ENCODE results near the gene ZNF784. TPM values are rescaled to one million over a fixed set of nuclear protein-coding genes. Genes with fewer than 3 reads are reported as not detected.

Gene ZNF784
- total and polyA plus RNA-seq, 2 donors (not counting 1 experiment from before 2014, with no cell fraction given), result 1.6 to 5.6 TPM

DNA sequence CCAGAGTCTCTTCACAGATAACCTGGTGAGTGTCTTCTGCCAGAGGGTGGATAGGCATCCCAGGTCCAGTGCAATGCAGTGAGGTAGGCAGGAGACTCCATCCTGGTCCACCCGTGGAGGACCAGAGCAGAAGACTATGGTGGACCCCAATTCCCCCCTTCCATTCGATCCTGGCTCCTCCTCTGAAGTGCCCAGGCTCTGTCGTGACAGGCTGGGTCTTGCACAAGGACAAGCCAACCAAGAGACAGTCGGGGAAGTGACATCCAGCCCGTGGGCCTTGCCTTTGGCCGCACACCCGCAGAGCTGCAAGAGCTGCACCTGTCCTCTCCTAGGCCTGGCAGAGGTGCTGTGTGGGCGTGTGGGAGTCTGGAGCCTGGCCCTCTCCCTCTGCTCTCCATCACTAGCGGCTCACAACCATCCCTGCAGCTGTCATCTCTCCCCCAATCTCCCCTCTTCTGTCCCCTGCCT lies 3.1 kb downstream of the ZNF784 start:
- Histone ChIP-seq H3K79me2 (ENCODE audit: control insufficient read depth, insufficient read depth, low read length) (no peaks in the 10 kb centered on the region), H2AFZ (ENCODE audit: low read length) (no peak overlapping the region), H3K4me2 (ENCODE audit: extremely low read depth, insufficient read depth, low read length) (no peak overlapping the region), H3K9me3 (ENCODE audit: control insufficient read depth, insufficient read depth, low read depth, low read length) (no peaks in the 10 kb centered on the region), H4K20me1 (ENCODE audit: control insufficient read depth, extremely low read depth, insufficient read depth, low read length) (no peaks in the 10 kb centered on the region), H3K27ac (ENCODE audit: insufficient read depth, low read length) (no peak overlapping the region), H3K4me1 (ENCODE audit: control insufficient read depth, extremely low read depth, insufficient read depth, low read length) (peaks cover 5% of the 10 kb centered on the region), H3K4me3 (replicated peaks in 1 of 4; ENCODE audit: control extremely low read depth in 1 of 4, insufficient read depth in 1 of 4, low read depth in 3 of 4, low read length in 4 of 4) (no peak overlapping the region), H3K36me3 (ENCODE audit: control insufficient read depth, insufficient read depth, low read length) (peaks cover 16% of the 10 kb centered on the region), H3K9ac (ENCODE audit: insufficient read depth, low read length) (no peak overlapping the region), H3K27me3 (ENCODE audit: control insufficient read depth, insufficient read depth, low read length) (no peaks in the 10 kb centered on the region)
- no peak for DNase-seq (ENCODE audit: low read depth in 2 of 2)
- TF ChIP-seq EZH2 (IDR thresholded peaks at IDR 0.05; ENCODE audit: low read length, missing control alignments), result no peak
- TF ChIP-seq, protein P1, sequence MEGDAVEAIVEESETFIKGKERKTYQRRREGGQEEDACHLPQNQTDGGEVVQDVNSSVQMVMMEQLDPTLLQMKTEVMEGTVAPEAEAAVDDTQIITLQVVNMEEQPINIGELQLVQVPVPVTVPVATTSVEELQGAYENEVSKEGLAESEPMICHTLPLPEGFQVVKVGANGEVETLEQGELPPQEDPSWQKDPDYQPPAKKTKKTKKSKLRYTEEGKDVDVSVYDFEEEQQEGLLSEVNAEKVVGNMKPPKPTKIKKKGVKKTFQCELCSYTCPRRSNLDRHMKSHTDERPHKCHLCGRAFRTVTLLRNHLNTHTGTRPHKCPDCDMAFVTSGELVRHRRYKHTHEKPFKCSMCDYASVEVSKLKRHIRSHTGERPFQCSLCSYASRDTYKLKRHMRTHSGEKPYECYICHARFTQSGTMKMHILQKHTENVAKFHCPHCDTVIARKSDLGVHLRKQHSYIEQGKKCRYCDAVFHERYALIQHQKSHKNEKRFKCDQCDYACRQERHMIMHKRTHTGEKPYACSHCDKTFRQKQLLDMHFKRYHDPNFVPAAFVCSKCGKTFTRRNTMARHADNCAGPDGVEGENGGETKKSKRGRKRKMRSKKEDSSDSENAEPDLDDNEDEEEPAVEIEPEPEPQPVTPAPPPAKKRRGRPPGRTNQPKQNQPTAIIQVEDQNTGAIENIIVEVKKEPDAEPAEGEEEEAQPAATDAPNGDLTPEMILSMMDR (conservative IDR thresholded peaks at IDR 0.05 in 1 of 2, IDR thresholded peaks at IDR 0.05 in 1 of 2; ENCODE audit: low read depth in 1 of 2, low read length in 2 of 2), result no peak

DNA sequence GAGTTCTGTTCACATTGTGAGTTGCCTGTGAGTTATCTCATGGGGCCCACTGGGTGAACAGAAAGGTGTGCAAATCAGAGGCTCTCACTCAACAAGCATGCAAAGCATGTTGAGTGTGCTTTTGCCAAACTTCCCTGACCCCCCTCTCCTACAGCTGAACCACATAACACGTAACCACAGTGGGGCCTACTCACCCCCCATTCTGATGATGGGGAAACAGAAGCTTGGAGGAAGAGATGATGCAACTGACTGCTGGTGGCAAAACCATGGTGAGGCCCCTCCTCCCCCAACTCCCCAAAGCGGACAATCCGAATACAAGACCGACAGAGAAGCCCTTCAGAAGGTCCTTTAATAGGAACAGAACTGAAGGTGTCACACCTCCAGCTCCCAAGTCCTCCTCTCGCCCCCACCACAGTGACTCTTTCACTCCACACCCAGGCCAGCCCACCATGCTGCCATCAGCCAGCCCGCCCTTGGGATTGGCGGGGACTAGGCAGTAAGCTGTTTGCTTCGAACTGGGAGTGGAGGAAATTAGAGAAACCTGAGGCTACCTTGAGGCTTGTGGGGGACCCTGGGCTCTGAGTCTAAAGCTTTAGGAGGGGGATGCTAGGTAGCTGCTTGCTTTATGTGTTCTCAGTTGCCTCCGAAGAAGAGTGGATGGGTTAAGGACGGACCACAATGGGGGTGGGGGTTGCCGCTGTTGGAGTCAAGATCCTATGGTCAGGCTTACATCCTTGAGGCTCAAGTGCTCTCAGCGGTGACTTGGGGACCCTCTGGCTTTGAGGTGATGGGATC lies 3.8 kb downstream of the ZNF784 start:
- Histone ChIP-seq H2AFZ (ENCODE audit: low read length) (no peak overlapping the region), H3K36me3 (ENCODE audit: control insufficient read depth, insufficient read depth, low read length) (peaks cover 20% of the 10 kb centered on the region), H3K4me2 (ENCODE audit: extremely low read depth, insufficient read depth, low read length) (no peak overlapping the region), H3K79me2 (ENCODE audit: control insufficient read depth, insufficient read depth, low read length) (no peaks in the 10 kb centered on the region), H3K27me3 (ENCODE audit: control insufficient read depth, insufficient read depth, low read length) (no peaks in the 10 kb centered on the region), H3K9me3 (ENCODE audit: control insufficient read depth, insufficient read depth, low read depth, low read length) (no peaks in the 10 kb centered on the region), H3K4me1 (ENCODE audit: control insufficient read depth, extremely low read depth, insufficient read depth, low read length) (peaks cover 5% of the 10 kb centered on the region), H3K9ac (ENCODE audit: insufficient read depth, low read length) (no peak overlapping the region), H4K20me1 (ENCODE audit: control insufficient read depth, extremely low read depth, insufficient read depth, low read length) (no peaks in the 10 kb centered on the region), H3K4me3 (replicated peaks in 1 of 4; ENCODE audit: control extremely low read depth in 1 of 4, insufficient read depth in 1 of 4, low read depth in 3 of 4, low read length in 4 of 4) (no peak overlapping the region), H3K27ac (ENCODE audit: insufficient read depth, low read length) (no peak overlapping the region)
- DNase-seq (ENCODE audit: low read depth in 2 of 2), result no peak
- no peak for TF ChIP-seq EZH2 (IDR thresholded peaks at IDR 0.05; ENCODE audit: low read length, missing control alignments)
- TF ChIP-seq, protein P1 (conservative IDR thresholded peaks at IDR 0.05 in 1 of 2, IDR thresholded peaks at IDR 0.05 in 1 of 2; ENCODE audit: low read depth in 1 of 2, low read length in 2 of 2), result no peak

DNA sequence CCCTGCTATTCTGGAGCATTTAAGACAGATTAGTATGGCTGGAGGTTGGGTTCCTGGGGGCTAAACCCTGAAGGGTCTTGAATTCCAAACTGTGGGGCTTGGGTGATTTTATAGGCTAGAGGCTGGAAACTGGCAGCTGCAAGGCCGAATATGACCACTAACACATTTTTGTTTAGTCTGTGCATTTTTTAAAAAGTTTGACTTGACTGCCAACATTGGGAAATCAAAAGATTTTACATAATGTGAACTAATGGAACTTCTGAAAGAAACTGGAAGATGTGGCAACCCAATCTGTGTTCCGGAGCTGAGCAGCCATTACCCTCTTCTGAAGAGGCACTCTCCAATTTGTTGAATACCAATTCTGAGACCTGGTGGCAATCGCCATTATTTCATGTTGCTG lies 5.1 kb downstream of the ZNF784 start:
- Histone ChIP-seq H4K20me1 (ENCODE audit: control insufficient read depth, extremely low read depth, insufficient read depth, low read length) (no peaks in the 10 kb centered on the region), H3K9me3 (ENCODE audit: control insufficient read depth, insufficient read depth, low read depth, low read length) (no peaks in the 10 kb centered on the region), H3K79me2 (ENCODE audit: control insufficient read depth, insufficient read depth, low read length) (no peaks in the 10 kb centered on the region), H3K36me3 (ENCODE audit: control insufficient read depth, insufficient read depth, low read length) (peaks cover 26% of the 10 kb centered on the region), H3K4me3 (replicated peaks in 1 of 4; ENCODE audit: control extremely low read depth in 1 of 4, insufficient read depth in 1 of 4, low read depth in 3 of 4, low read length in 4 of 4) (no peak overlapping the region), H3K4me1 (ENCODE audit: control insufficient read depth, extremely low read depth, insufficient read depth, low read length) (peaks cover 5% of the 10 kb centered on the region), H3K9ac (ENCODE audit: insufficient read depth, low read length) (no peak overlapping the region), H3K27me3 (ENCODE audit: control insufficient read depth, insufficient read depth, low read length) (no peaks in the 10 kb centered on the region), H3K27ac (ENCODE audit: insufficient read depth, low read length) (no peak overlapping the region), H2AFZ (ENCODE audit: low read length) (no peak overlapping the region), H3K4me2 (ENCODE audit: extremely low read depth, insufficient read depth, low read length) (peak overlapping the region; percentile 48)
- TF ChIP-seq, protein P1 (conservative IDR thresholded peaks at IDR 0.05 in 1 of 2, IDR thresholded peaks at IDR 0.05 in 1 of 2; ENCODE audit: low read depth in 1 of 2, low read length in 2 of 2), result no peak
- no peak for TF ChIP-seq EZH2 (IDR thresholded peaks at IDR 0.05; ENCODE audit: low read length, missing control alignments)
- peak in 1 of 2 donors; percentile 80 for DNase-seq (ENCODE audit: low read depth in 2 of 2)

Measured in fibroblast of lung (primary cell).